Stimulated activated CD8-positive, alpha-beta memory T cell treated with anti-CD3 and anti-CD28 coated beads, Interleukin-12 subunit alpha, Interleukin-12 subunit beta, amount 100 ng/mL, for 1 hour (primary cell): ENCODE data around the gene NPHS1.

Experiments
- DNase-seq: peaks from one replicate; pipeline ENCODE4 v3.0.0-alpha.2; 2020; ENCODE audit warnings: low read depth

The NPHS1 gene

DNA sequence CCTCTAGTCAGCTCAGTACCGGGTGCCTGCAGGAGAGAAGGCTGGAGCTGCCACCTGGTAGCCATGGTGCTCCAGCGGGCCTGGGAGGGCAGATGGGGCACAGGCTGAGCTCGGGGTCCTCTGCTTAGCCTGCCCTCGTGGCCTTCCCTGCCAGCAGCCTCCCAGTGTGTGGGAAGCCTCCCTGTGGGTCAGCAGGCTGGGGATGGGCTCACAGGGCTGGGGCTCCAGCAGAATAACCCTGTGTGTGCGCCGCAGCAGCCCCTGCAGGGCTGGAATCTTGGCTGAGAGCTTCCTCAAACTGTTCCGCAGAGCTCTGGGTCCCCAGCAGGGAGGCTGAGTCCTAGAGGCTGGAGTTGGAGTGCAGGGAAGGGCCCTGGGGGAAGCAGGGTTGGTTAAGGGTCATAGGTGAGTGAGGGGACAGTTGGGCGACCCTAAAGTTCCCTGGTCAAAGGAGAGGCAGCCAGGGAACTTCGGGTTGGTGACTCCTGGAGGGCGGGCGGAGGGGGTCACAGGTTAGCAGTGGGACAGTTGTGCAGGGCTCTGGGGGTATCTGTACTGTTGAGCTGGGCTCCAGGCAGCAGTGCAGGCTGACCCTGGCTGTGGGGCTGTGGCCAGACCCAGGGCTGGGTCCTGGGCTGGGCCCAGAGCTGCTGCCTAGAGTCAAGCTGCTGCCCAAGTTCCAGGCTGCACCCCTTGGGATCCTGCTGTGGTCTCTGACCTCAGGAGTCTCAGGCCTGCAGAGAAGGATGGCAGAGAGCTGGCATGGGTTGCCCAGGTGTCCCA, 62.9 kb downstream of the NPHS1 start:
- DNase-seq: no peak

DNA sequence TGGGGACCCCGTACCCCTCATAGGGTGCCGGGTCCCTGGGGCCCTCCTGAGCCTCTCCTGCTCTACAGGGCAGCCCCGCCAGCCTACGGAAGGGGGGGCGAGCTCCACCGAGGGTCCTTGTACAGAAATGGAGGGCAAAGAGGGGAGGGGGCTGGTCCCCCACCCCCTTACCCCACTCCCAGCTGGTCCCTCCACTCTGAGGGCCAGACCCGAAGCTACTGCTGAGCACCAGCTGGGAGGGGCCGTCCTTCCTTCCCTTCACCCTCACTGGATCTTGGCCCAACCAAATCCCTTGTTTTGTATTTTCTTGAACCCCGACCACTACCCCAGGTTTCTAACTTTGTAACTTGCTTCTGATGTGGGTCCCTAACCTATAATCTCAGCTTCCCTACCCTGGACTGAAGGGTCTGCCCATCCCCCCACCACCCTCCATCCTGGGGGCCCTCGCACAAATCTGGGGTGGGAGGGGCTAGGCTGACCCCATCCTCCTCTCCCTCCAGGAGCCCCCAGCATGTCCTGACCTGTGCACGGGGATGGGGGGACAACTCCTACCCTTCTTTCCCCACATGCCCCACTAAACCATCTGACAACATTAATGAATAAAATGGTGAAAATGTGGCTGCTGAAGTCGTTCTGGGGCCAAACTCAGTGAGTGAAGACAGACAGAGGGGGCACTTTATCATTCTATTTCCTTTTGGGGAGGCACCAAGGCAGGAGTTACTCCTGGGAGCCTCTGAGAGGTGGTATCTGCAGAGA, 63.9 kb downstream of the NPHS1 start:
- DNase-seq: no peak

DNA sequence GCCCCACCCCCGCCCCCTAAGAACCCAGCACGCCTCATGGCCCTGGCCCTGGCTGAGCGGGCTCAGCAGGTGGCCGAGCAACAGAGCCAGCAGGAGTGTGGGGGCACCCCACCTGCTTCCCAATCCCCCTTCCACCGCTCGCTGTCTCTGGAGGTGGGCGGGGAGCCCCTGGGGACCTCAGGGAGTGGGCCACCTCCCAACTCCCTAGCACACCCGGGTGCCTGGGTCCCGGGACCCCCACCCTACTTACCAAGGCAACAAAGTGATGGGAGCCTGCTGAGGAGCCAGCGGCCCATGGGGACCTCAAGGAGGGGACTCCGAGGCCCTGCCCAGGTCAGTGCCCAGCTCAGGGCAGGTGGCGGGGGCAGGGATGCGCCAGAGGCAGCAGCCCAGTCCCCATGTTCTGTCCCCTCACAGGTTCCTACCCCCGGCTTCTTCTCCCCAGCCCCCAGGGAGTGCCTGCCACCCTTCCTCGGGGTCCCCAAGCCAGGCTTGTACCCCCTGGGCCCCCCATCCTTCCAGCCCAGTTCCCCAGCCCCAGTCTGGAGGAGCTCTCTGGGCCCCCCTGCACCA, 65.0 kb downstream of the NPHS1 start:
- no peak for DNase-seq

DNA sequence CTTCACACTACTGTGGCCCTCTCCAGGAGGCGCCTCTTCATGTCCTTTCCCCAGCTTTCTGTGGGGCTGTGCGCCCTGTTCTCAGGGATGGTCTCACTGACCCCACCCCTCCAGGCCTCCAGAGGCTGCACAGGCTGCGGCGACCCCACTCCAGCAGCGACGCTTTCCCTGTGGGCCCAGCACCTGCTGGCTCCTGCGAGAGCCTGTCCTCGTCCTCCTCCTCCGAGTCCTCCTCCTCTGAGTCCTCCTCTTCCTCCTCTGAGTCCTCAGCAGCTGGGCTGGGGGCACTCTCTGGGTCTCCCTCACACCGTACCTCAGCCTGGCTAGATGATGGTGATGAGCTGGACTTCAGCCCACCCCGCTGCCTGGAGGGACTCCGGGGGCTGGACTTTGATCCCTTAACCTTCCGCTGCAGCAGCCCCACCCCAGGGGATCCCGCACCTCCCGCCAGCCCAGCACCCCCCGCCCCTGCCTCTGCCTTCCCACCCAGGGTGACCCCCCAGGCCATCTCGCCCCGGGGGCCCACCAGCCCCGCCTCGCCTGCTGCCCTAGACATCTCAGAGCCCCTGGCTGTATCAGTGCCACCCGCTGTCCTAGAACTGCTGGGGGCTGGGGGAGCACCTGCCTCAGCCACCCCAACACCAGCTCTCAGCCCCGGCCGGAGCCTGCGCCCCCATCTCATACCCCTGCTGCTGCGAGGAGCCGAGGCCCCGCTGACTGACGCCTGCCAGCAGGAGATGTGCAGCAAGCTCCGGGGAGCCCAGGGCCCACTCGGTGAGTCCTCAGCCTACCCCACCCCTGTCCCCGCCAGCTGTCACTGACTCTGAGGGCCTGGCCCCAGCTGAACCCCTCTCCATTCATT, 65.8 kb downstream of the NPHS1 start:
- no peak for DNase-seq

DNA sequence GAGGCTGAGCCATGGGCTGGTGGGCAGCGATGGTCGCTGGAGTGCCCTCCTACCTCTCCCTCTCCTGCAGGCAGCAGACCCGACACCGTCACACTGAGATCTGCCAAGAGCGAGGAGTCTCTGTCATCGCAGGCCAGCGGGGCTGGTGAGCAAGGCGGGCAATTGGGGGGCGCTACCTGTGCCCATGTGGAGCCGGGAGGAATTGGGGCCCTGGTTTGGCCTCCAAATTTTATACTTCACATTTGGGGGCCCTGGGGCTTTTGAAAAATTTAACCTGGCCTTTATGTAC, 67.0 kb downstream of the NPHS1 start:
- no peak for DNase-seq

DNA sequence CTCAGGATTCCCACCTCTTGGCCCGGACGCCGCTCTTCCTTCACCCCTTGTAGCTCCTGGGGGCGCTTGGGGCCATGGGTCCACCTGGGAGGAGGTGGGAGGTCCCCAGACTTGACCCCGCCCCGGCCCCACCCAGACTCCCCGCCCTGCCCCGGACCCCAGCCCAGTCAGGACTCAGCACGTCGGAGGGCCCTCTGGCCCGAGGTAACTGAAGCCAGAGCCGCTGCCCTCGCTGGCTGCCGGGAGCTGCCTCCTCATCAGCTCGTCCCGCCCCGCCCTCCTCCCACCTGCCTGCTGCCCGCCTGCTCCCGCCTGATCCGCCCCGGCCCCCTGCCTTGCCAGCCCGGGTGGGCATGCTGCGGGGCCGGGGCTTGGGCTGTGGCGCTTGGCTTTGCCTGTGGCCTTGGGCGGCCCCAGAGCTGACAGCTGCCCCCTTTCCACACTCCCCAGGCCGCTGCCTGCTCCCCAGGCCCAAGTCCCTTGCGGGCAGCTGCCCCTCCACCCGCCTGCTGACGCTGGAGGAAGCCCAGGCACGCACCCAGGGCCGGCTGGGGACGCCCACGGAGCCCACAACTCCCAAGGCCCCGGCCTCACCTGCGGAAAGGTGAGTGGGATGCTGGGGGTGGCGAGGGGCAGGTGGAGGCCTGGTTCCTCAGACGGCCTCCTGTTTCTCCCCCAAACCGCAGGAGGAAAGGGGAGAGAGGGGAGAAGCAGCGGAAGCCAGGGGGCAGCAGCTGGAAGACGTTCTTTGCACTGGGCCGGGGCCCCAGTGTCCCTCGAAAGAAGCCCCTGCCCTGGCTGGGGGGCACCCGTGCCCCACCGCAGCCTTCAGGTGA, 67.6 kb downstream of the NPHS1 start:
- DNase-seq: no peak

DNA sequence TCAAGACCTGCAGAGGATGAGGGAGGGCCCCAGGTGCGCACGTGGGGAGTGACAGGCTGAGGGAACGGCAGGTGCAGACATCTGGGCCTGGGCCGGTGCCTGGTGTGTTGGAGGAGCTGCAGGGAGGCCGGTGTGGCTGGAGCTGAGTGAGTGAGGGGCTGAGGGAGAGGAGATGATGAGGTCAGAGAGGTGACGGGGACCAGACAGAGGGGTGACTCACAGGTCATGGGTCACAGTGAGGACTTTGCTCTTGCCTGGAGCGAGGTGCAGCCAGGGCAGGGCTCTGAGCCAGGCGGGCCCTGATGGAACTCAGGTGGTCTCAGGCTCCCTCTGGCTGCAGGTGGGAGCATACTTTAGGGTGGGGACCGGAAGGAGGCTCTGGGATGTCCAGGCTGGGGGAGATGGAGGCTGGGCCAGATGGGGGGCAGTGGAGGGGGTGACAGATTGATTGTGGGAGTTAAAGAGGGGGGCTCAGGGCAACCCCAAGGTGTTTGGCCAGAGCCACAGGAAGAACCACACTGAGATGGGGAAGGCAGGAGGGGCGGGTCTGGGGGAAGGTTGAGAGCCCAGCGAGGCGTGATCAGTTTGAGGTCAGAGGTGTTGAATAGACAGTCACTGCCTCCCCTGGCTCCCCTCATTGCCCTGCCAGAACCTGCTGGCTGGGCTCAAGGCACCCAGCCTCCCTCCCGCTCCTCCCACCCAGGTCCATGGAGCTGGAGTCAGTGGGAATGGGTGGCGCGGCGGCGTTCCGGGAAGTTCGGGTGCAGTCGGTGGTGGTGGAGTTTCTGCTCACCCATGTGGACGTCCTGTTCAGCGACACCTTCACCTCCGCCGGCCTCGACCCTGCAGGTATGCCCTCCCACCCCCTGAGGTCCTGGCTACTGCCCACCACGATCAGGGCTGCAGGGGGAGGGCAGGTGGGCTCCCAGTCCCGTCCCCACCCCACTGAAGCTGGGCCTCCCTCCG, 68.6 kb downstream of the NPHS1 start:
- no peak for DNase-seq

DNA sequence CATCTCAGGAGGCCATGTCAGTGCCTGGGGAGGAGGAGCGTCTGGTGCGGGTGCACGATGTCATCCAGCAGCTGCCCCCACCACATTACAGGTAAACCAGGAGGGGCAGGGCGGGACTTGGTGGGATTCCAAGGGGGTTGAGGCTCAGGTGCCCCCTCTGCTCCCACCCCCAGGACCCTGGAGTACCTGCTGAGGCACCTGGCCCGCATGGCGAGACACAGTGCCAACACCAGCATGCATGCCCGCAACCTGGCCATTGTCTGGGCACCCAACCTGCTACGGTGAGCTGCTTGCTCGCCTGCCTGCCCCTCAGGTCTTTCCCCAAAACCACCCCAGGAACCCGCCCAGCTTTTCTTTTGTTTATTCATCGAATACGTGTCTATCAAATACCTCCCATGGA, 69.7 kb downstream of the NPHS1 start:
- DNase-seq: no peak

DNA sequence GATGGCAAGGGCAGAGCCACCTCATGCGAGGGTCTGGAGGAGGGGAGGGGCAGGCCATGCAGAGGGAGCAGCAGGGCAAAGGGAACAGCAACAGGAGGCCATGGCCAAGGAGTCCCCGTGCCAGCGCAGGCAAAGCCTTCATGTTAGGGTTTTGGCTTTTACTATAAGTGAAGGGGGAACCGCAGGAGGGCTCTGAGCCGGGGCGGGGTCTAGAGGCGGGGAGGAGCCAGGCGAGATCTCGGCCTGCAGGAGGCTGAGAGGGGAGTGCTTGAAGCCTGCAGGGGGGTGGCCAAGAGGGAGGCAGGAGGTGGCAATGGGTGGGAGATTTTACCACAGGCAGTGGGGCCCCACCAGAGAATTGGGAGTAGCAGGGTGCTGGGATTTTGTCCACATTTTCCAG, 70.7 kb downstream of the NPHS1 start:
- DNase-seq: no peak

DNA sequence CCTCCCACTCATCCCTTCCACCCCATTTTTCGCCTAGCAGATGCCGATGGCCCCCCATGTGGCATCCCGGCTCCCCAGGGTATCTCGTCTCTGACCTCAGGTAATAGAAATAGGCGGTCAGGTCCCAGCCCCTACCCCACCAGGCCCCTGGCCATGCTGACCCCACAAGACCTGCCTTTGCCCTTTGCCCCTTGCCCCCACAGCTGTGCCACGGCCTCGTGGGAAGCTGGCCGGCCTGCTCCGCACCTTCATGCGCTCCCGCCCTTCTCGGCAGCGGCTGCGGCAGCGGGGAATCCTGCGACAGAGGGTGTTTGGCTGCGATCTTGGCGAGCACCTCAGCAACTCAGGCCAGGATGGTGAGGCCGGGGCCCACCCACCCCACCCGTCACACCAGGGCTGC, 71.6 kb downstream of the NPHS1 start:
- no peak for DNase-seq

DNA sequence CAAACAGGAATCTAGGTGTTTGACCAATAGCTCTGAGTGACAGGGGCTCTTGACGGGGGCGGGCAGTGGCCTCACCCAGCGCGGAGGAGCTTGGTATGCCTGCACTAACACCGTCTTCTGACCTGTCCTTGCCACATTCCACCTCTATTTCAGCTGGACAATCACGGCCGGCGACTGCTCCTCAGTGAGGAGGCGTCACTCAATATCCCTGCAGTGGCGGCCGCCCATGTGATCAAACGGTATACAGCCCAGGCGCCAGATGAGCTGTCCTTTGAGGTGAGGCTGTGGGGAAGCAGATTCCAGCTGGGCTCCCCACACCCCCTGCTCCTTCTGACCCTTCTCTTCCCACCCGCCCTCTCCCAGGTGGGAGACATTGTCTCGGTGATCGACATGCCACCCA, 72.2 kb downstream of the NPHS1 start:
- no peak for DNase-seq

DNA sequence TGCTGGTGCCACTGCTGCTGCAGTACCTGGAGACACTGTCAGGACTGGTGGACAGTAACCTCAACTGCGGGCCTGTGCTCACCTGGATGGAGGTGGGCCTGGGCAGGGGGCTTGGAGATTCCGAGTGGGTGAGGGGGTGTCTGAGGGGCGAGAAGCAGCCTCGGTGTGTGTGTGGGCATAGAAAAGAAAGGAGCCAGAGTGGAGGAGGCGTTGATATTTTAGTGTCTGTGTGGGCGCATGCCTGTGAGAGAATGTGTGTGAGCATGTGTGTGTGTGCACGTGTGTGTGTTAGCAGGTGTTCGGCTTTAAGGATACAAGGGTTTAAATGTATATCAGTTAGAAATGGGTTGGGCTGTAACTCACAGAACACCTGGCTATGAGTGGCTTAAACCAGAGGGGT, 73.3 kb downstream of the NPHS1 start:
- DNase-seq: no peak

DNA sequence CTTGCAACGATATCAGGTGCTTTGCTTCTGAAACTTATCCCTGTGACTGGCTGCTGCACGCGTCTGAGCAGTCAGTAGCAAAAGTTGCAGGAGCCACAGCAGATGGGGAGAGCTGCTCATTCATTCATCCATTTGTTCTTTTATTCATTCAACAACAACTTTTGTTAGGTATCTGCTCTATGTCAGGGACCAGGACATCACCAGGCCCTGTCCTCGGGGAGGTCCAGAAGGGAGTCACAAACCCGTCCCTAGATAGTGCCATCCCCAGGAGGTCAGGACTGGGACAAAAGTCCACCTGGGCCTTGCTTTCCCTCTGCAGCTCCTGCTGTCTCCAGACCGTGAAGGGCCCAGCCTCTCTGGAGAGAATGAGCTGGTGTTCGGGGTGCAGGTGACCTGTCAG, 74.3 kb downstream of the NPHS1 start:
- DNase-seq: no peak

DNA sequence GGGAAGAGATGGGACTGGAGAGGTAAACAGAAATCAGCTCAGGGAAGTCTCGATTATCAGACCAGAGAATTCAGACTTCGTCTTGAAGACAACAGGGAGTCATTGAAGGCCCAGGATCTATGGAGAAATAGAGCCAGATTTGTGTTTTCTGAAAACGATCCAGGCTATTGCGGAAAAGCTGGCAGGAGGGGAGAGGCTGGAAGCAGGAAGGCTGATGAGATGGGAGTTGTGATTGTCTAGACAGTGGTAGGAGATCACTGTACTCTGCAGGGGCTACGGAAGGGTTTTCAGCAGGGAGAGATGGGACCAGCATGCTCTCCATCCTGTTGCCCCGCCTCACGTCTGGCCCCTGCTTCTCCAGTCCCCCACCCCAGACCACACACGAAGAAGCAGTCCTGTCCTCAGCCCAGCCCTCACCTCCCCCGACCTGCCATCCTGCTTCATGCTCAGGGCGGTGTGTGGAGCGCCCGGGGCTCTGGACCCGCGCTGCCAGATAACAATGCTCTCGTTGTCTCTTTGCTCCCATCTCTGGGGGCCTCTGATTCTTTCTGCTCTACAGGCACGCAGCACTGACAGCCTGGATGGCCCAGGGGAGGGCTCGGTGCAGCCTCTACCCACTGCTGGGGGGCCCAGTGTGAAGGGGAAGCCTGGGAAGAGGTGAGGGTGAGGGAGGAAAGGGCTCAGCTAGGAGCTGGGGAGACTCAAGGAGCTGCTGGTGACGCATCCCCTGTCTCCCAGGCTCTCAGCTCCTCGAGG, 75.0 kb downstream of the NPHS1 start:
- DNase-seq: no peak

DNA sequence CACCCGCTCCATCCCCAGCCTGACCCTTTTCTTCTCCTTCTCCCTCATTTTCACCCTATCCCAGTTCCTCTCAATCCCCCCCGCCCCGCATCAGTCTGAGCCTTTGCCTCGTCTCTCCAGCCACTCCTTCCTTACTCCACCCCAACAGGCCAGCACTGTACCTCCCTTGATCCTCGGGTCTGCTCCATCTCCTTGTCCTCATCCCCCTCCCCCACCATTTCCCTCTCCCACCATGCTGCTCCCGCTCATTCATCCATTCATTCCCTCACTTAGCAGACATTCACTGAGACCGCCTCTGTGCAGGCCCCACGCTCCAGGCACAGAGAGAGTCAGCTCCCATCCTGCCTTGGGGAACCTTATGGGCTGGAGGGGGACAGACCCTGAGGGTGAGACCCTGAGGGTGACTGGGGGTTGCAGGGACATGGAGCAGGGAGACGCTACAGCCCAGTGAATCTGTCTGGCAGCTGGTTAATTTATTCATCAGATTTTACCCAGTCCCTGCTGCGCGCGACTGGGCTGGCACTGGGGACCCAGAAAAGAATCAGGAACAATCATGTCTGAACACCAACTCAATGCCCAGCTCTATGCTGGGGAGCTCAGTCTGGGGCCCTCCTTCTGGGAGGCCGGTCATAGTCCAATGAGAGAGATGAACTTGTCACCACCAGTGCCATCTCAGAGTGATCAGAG, 76.1 kb downstream of the NPHS1 start:
- DNase-seq: no peak
